PFSK-1 (cell line): ENCODE results near the gene OSBPL10.

Experiments used
- POLR2AphosphoS5 ChIP-seq: IDR thresholded peaks from 2 replicates; pipeline ENCODE4 v1.6.1; 2012; ENCODE audit warnings: low read depth, mild to moderate bottlenecking, control low read depth, low read length, moderate library complexity
- SIN3A ChIP-seq: IDR thresholded peaks from 2 replicates; pipeline ENCODE4 v1.6.1; 2012; ENCODE audit warnings: mild to moderate bottlenecking, low read length, moderate library complexity, borderline replicate concordance; ENCODE audit not compliant: insufficient read depth
- TAF1 ChIP-seq: IDR thresholded peaks from 2 replicates; pipeline ENCODE4 v1.6.1; 2012; ENCODE audit warnings: low read length, control low read depth, borderline replicate concordance; ENCODE audit not compliant: insufficient read depth
- TF ChIP-seq, protein P1 (sequence below), 2 experiments: IDR thresholded peaks; 2 replicates each; pipeline versions ENCODE4 v1.6.1 to v1.8.0; 2011 to 2012; ENCODE audit warnings: low read depth in 2 of 2, low read length in 2 of 2, control low read depth in 1 of 2, inconsistent platforms in 1 of 2, mild to moderate bottlenecking in 1 of 2, moderate library complexity in 1 of 2; ENCODE audit not compliant: insufficient read depth in 1 of 2

GRCh38 chr3:31853580-31853979 is 127.5 kb downstream of the OSBPL10 start:
- TF ChIP-seq TAF1 (no peak), POLR2AphosphoS5 (no peak), SIN3A (no peak)
- TF ChIP-seq, protein P1, sequence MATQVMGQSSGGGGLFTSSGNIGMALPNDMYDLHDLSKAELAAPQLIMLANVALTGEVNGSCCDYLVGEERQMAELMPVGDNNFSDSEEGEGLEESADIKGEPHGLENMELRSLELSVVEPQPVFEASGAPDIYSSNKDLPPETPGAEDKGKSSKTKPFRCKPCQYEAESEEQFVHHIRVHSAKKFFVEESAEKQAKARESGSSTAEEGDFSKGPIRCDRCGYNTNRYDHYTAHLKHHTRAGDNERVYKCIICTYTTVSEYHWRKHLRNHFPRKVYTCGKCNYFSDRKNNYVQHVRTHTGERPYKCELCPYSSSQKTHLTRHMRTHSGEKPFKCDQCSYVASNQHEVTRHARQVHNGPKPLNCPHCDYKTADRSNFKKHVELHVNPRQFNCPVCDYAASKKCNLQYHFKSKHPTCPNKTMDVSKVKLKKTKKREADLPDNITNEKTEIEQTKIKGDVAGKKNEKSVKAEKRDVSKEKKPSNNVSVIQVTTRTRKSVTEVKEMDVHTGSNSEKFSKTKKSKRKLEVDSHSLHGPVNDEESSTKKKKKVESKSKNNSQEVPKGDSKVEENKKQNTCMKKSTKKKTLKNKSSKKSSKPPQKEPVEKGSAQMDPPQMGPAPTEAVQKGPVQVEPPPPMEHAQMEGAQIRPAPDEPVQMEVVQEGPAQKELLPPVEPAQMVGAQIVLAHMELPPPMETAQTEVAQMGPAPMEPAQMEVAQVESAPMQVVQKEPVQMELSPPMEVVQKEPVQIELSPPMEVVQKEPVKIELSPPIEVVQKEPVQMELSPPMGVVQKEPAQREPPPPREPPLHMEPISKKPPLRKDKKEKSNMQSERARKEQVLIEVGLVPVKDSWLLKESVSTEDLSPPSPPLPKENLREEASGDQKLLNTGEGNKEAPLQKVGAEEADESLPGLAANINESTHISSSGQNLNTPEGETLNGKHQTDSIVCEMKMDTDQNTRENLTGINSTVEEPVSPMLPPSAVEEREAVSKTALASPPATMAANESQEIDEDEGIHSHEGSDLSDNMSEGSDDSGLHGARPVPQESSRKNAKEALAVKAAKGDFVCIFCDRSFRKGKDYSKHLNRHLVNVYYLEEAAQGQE (IDR thresholded peaks at IDR 0.05; ENCODE audit: insufficient read depth in 1 of 2, low read depth in 2 of 2, low read length in 2 of 2): no peak
